HEK293T (cell line): ENCODE data around the gene MGST3.

Experiments
- CTCF ChIA-PET: fragments of 350-600 bp; formaldehyde crosslinking; extraction: SDS; loops from one replicate; lab custom pipeline; 2021; ENCODE audit warnings: antibody characterized with exemption, inconsistent platforms; lab: Yijun Ruan, JAX
- POLR2A ChIA-PET: fragments of 350-600 bp; formaldehyde crosslinking; extraction: SDS; loops from one replicate; lab custom pipeline; 2020; ENCODE audit warnings: antibody characterized with exemption, inconsistent platforms; lab: Yijun Ruan, JAX
- DNase-seq: peaks from one replicate; pipeline ENCODE4 v3.0.0; 2012; ENCODE audit warnings: mixed read lengths; ENCODE audit errors: extremely low spot score
- ARNT ChIP-seq: fragments of 450-650 bp; IDR thresholded peaks from 2 replicates; pipeline ENCODE4 v1.6.1; 2017; ENCODE audit warnings: mild to moderate bottlenecking
- BHLHE40 ChIP-seq: fragments of 450-650 bp; IDR thresholded peaks from 2 replicates; pipeline ENCODE4 v1.6.1; 2016; ENCODE audit warnings: mild to moderate bottlenecking, moderate library complexity, borderline replicate concordance
- CTBP1 ChIP-seq: fragments of 450-650 bp; IDR thresholded peaks from 2 replicates; pipeline ENCODE4 v1.6.1; 2016; ENCODE audit warnings: borderline replicate concordance
- ELF4 ChIP-seq: fragments of 450-650 bp; IDR thresholded peaks from 2 replicates; pipeline ENCODE4 v1.6.1; 2017; ENCODE audit warnings: antibody characterized with exemption
- FOXA1 ChIP-seq: fragments of 450-650 bp; IDR thresholded peaks from 2 replicates; pipeline ENCODE4 v1.6.1; 2016; ENCODE audit warnings: mild to moderate bottlenecking
- FOXK2 ChIP-seq: fragments of 450-650 bp; IDR thresholded peaks from 2 replicates; pipeline ENCODE4 v1.6.1; 2016; ENCODE audit warnings: mild to moderate bottlenecking
- FOXM1 ChIP-seq: fragments of 450-650 bp; IDR thresholded peaks from 2 replicates; pipeline ENCODE4 v1.6.1; 2017; ENCODE audit warnings: mild to moderate bottlenecking, borderline replicate concordance
- HDGF ChIP-seq: fragments of 450-650 bp; IDR thresholded peaks from 2 replicates; pipeline ENCODE4 v1.6.1; 2017; ENCODE audit warnings: antibody characterized with exemption, borderline replicate concordance
- L3MBTL2 ChIP-seq: fragments of 450-650 bp; conservative IDR thresholded peaks from 2 replicates; pipeline ENCODE4 v1.6.1; 2016; ENCODE audit warnings: mild to moderate bottlenecking
- LEF1 ChIP-seq: fragments of 450-650 bp; IDR thresholded peaks from 2 replicates; pipeline ENCODE4 v1.6.1; 2017; ENCODE audit warnings: mild to moderate bottlenecking, borderline replicate concordance
- NFRKB ChIP-seq: fragments of 450-650 bp; IDR thresholded peaks from 2 replicates; pipeline ENCODE4 v1.6.1; 2016; ENCODE audit warnings: mild to moderate bottlenecking, moderate library complexity
- SP1 ChIP-seq: fragments of 450-650 bp; IDR thresholded peaks from 2 replicates; pipeline ENCODE4 v1.6.1; 2017
- SUZ12 ChIP-seq: fragments of 450-650 bp; IDR thresholded peaks from 2 replicates; pipeline ENCODE4 v1.6.1; 2016; ENCODE audit warnings: mild to moderate bottlenecking
- TARDBP ChIP-seq: fragments of 450-650 bp; IDR thresholded peaks from 2 replicates; pipeline ENCODE4 v1.6.1; 2016
- ZNF384 ChIP-seq: fragments of 450-650 bp; IDR thresholded peaks from 2 replicates; pipeline ENCODE4 v1.6.1; 2016
- TF ChIP-seq, protein P1 (sequence below): fragments of 450-650 bp; IDR thresholded peaks from 2 replicates; pipeline ENCODE4 v1.6.1; 2016

MGST3 gene

GRCh38 chr1:165661703-165662102, 30.7 kb downstream of the MGST3 start:
- CTCF ChIA-PET, result no interaction called here
- no peak for TF ChIP-seq ARNT
- no peak for TF ChIP-seq FOXM1
- no peak for TF ChIP-seq SUZ12
- no peak for TF ChIP-seq FOXK2
- TF ChIP-seq L3MBTL2, result no peak
- no peak for TF ChIP-seq SP1
- TF ChIP-seq LEF1, result no peak
- no peak for TF ChIP-seq ZNF384
- TF ChIP-seq TARDBP, result no peak
- no peak for TF ChIP-seq FOXA1
- TF ChIP-seq HDGF, result no peak
- no peak for DNase-seq
- POLR2A ChIA-PET, result no interaction called here

DNA sequence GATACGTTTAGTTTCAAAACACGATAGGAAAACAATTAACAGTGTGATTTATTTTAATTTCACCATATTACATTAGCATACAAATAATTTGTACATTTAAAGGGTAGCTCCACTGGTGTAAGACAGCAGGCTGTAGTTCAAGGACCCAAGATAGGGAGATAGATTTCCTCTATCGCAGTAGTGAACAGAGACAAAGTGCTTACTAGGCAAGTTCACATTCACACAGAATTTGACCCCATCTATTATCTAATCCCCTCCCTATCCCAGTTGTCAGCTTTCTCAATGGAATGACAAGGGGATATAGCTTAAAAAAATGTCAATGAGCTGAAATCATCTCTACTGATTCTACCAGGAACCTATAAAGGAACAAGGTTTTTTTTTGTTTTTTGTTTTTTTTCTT, 31.2 kb downstream of the MGST3 start:
- no peak for DNase-seq
- ChIA-PET POLR2A (no interaction called here), CTCF (no interaction called here)
- no peak for TF ChIP-seq ARNT
- TF ChIP-seq NFRKB, result no peak
- no peak for TF ChIP-seq SP1
- no peak for TF ChIP-seq FOXM1
- TF ChIP-seq, protein P1, sequence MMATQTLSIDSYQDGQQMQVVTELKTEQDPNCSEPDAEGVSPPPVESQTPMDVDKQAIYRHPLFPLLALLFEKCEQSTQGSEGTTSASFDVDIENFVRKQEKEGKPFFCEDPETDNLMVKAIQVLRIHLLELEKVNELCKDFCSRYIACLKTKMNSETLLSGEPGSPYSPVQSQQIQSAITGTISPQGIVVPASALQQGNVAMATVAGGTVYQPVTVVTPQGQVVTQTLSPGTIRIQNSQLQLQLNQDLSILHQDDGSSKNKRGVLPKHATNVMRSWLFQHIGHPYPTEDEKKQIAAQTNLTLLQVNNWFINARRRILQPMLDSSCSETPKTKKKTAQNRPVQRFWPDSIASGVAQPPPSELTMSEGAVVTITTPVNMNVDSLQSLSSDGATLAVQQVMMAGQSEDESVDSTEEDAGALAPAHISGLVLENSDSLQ, result no peak
- TF ChIP-seq ELF4, result no peak
- no peak for TF ChIP-seq HDGF
- TF ChIP-seq CTBP1, result no peak
- no peak for TF ChIP-seq ZNF384
- TF ChIP-seq BHLHE40, result no peak
- no peak for TF ChIP-seq FOXK2
- TF ChIP-seq FOXA1, result no peak
- TF ChIP-seq SUZ12, result no peak
- TF ChIP-seq LEF1, result no peak
- no peak for TF ChIP-seq L3MBTL2
- no peak for TF ChIP-seq TARDBP

- DNase-seq, result no peak
- CTCF ChIA-PET, result no interaction called here
- POLR2A ChIA-PET, result no interaction called here
- no peak for TF ChIP-seq ELF4
- TF ChIP-seq FOXA1, result no peak
- no peak for TF ChIP-seq LEF1
- TF ChIP-seq HDGF, result no peak
- no peak for TF ChIP-seq TARDBP
- TF ChIP-seq, protein P1, result no peak
- no peak for TF ChIP-seq NFRKB
- TF ChIP-seq FOXK2, result no peak
- no peak for TF ChIP-seq BHLHE40
- no peak for TF ChIP-seq SP1
- no peak for TF ChIP-seq ZNF384
- TF ChIP-seq CTBP1, result no peak
- TF ChIP-seq L3MBTL2, result no peak
- TF ChIP-seq FOXM1, result no peak
- TF ChIP-seq ARNT, result no peak
- no peak for TF ChIP-seq SUZ12
These were observed 35.3 kb downstream of the MGST3 start for GRCh38 chr1:165666152-165666825.

GRCh38 chr1:165668184-165668583, 37.1 kb downstream of the MGST3 start:
- POLR2A ChIA-PET, result no interaction called here
- DNase-seq, result no peak
- TF ChIP-seq TARDBP (no peak), FOXA1 (no peak), HDGF (no peak), L3MBTL2 (no peak), CTBP1 (no peak), SUZ12 (no peak), SP1 (no peak), ARNT (no peak), LEF1 (no peak), BHLHE40 (no peak), ZNF384 (no peak), FOXM1 (no peak), FOXK2 (no peak), ELF4 (no peak)
- TF ChIP-seq, protein P1, result no peak
- CTCF ChIA-PET, result no interaction called here

DNA sequence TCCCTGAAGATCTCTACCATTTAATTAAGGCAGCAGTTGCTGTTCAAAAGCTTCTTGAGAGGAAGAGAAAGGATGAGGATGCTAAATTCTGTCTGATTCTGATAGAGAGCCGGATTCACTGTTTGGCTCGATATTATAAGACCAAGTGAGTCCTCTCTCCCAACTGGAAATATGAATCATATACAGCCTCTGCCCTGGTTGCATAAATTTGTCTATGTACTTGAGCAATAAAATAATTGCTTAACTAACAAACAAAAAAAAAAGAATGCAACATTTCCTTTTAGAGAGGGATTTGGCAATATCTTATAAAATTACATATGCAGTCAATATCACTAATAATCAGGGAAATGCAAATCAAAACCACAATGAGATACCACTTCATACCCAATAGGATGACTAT, 40.5 kb downstream of the MGST3 start:
- ChIA-PET CTCF (no interaction called here), POLR2A (no interaction called here)
- TF ChIP-seq SP1 (no peak), HDGF (no peak), SUZ12 (no peak), LEF1 (no peak), ZNF384 (no peak)
- DNase-seq, result no peak

DNA sequence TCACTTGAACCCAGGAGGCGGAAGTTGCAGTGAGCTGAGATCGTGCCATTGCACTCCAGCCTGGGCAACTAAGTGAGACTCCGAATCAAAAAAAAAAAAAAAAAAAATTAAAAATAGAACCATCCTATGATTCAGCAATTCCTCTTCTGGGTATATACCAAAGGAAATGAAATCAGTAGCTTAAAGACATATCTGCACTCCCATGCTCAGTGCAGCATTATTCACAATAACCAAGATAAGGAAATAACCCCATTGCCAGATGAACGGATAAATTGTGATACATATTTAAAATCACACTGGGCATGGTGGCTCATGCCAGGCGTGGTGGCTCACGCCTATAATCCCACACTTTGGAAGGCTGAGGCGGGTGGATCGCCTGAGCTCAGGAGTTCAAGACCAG, 43.6 kb downstream of the MGST3 start:
- no peak for TF ChIP-seq ARNT
- no peak for TF ChIP-seq LEF1
- TF ChIP-seq HDGF, result no peak
- no peak for TF ChIP-seq BHLHE40
- no peak for TF ChIP-seq ZNF384
- TF ChIP-seq ELF4, result no peak
- TF ChIP-seq NFRKB, result no peak
- no peak for TF ChIP-seq L3MBTL2
- TF ChIP-seq FOXK2, result no peak
- TF ChIP-seq FOXA1, result no peak
- TF ChIP-seq CTBP1, result no peak
- no peak for TF ChIP-seq SUZ12
- no peak for TF ChIP-seq TARDBP
- TF ChIP-seq, protein P1, result no peak
- no peak for TF ChIP-seq FOXM1
- no peak for TF ChIP-seq SP1
- DNase-seq, result no peak
- ChIA-PET CTCF (no interaction called here), POLR2A (no interaction called here)
